PC-9 (cell line): ENCODE measurements around the gene MT1E.

Experiments
- CTCF ChIP-seq: fragments of 200-600 bp; sonication (generic); conservative IDR thresholded peaks from 2 replicates; pipeline ENCODE4 v1.6.1; 2017; ENCODE audit warnings: mixed run types, antibody characterized with exemption, mild to moderate bottlenecking, moderate library complexity
- EZH2 ChIP-seq: fragments of 200-600 bp; sonication (generic); IDR thresholded peaks from 2 replicates; pipeline ENCODE4 v1.8.0; 2017; ENCODE audit warnings: antibody characterized with exemption, low read depth

DNA sequence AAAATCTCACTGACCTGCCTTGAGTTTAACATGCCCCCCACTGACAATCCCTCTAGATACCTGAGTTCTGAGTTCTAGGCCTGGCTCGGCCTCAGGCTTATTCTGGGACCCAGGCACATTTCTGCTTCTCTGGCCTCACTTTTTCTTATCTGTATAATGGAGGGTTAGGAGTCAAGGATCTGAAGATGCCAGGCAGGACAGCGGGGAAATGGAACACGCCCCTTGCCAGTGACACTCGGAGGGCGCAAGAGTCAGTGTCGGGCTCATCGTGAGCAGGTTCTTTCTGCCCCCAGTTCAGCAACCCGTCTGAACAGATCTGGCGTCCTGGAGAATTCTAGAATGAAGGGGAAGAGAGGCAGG, 36.8 kb upstream of the MT1E start:
- TF ChIP-seq CTCF (no peak), EZH2 (no peak)
